Ovary (tissue), 9 donors: ENCODE measurements around the gene LAMB1. TPM values are rescaled to one million over a fixed set of nuclear protein-coding genes. Genes with fewer than 3 reads are reported as not detected.

Experiments
- DNase-seq, 5 donors: peaks; one replicate each; pipeline ENCODE4 v3.0.0-alpha.2; 2019 to 2020
- H3K27ac ChIP-seq, 2 donors: fragments of 200-600 bp; one replicate each; pipeline versions ENCODE4 v1.5.1 to v1.8.0; 2019 to 2022
- H3K27me3 ChIP-seq: fragments of 200-600 bp; one replicate; pipeline ENCODE4 v1.8.0; 2022
- H3K36me3 ChIP-seq: fragments of 200-600 bp; sonication (generic); one replicate; pipeline ENCODE4 v1.5.1; 2019
- H3K4me1 ChIP-seq: one replicate; pipeline ENCODE4 v1.8.1; 2013; ENCODE audit warnings: mild to moderate bottlenecking, moderate library complexity; ENCODE audit not compliant: insufficient read depth
- H3K4me3 ChIP-seq: fragments of 200-600 bp; sonication (generic); one replicate; pipeline ENCODE4 v1.5.1; 2017
- H3K9me3 ChIP-seq, 2 donors: fragments of 200-600 bp in 1 of 2; sonication (generic) in 1 of 2; one replicate each; pipeline versions ENCODE4 v1.5.1 to v1.8.1; 2013 to 2019; ENCODE audit warnings: mild to moderate bottlenecking in 1 of 2, moderate library complexity in 1 of 2
- EP300 ChIP-seq: sonication (generic); formaldehyde crosslinking; IDR thresholded peaks from one replicate; pipeline ENCODE4 v1.6.1; 2017; ENCODE audit warnings: antibody characterized with exemption
- POLR2A ChIP-seq: fragments of 450-650 bp; IDR thresholded peaks from one replicate; pipeline ENCODE4 v1.6.1; 2017; ENCODE audit warnings: antibody characterized with exemption, mild to moderate bottlenecking, moderate library complexity
- WGBS, 3 donors: extraction: QIAGEN DNeasy Blood & Tissue Kit in 1 of 3; methylation state at CpG; one replicate each; pipeline versions ENCODE4 v1.1.5 to v1.1.7; 2013 to 2017; 5-methylcytosine and 5-hydroxymethylcytosine counted together
- intact Hi-C, 4 donors: fragments of 100-400 bp; cut with DNase I; formaldehyde crosslinking; loops; one replicate each; pipeline versions ENCODE4 v1.11.0 to v1.15.1; 2022 to 2023
- polyA plus RNA-seq, 2 donors: library from polyadenylated mRNA; stranded (reverse); fragments of 200-250 nt in 1 of 2; fragments of 350-450 nt in 1 of 2; fragmentation: Illumina TruSeq in 1 of 2; extraction: RNeasy Lipid Tissue Mini Kit (QIAGEN cat#74804) in 1 of 2; gene quantifications; one replicate each; pipeline ENCODE4 v1.2.3, GENCODE V29; 2013 to 2014
- total RNA-seq, 7 donors: library from RNA; depleted of rRNA in 2 of 7; stranded (reverse); fragments of >200 nt in 2 of 7; fragmentation: NEBNext Ultra II Directional in 3 of 7; extraction: Animal tissue kit (Norgen Biotek cat#: 25700) in 3 of 7; gene quantifications; one replicate each; pipeline versions ENCODE4 v1.1.0 to v1.2.4, GENCODE V29; 2016 to 2023
- TF ChIP-seq, protein P1 (sequence below), 3 donors: fragments of 450-650 bp in 2 of 3; fragments of 200-600 bp in 1 of 3; IDR thresholded peaks; one replicate each; pipeline versions ENCODE4 v1.5.1 to v1.8.0; 2016 to 2022; ENCODE audit warnings: antibody characterized with exemption in 3 of 3, mild to moderate bottlenecking in 1 of 3
- donor health status: DM: no; HTN: no; CAD: no; lungs with moderate emphysema.
- donor health status: DM: no; HTN: no; CAD: no.
- donor health status: Bipolar disorder and iron deficiency.
- donor health status: DM: yes; HTN: yes; CAD: no.
- donor health status: DM: no; HTN: no; CAD: no.
- donor health status: DM: yes; HTN: yes; CAD: no.

LAMB1 gene
- total and polyA plus RNA-seq, 9 donors: 10.2 to 151 (median 65.0) TPM

DNA sequence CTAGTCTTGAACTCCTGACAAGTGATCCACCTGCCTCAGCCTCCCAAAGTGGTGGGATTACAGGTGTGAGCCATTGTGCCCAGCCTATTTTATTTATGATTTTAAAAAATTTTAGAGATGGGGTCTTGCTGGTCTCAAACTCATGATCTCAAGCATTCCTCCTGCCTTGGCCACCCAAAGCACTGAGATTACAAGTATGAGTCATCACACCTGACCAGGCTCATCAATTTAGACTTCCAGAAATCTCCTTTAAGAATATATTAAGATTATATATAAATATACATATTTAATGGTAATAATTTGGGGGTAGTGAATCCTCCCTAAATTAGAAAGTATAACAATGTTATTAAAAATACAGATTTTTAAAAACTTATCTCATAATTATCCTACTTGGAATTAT, 29.1 kb downstream of the LAMB1 start:
- no peak for DNase-seq
- intact Hi-C loops: no loop called here
- no peak overlapping the region for H3K4me3 ChIP-seq
- TF ChIP-seq, protein P1, sequence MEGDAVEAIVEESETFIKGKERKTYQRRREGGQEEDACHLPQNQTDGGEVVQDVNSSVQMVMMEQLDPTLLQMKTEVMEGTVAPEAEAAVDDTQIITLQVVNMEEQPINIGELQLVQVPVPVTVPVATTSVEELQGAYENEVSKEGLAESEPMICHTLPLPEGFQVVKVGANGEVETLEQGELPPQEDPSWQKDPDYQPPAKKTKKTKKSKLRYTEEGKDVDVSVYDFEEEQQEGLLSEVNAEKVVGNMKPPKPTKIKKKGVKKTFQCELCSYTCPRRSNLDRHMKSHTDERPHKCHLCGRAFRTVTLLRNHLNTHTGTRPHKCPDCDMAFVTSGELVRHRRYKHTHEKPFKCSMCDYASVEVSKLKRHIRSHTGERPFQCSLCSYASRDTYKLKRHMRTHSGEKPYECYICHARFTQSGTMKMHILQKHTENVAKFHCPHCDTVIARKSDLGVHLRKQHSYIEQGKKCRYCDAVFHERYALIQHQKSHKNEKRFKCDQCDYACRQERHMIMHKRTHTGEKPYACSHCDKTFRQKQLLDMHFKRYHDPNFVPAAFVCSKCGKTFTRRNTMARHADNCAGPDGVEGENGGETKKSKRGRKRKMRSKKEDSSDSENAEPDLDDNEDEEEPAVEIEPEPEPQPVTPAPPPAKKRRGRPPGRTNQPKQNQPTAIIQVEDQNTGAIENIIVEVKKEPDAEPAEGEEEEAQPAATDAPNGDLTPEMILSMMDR (IDR thresholded peaks at IDR 0.05): no peak
- TF ChIP-seq POLR2A (no peak), EP300 (no peak)
- no peak overlapping the region for H3K27ac ChIP-seq
- no peaks in the 10 kb centered on the region for H3K27me3 ChIP-seq
- peaks cover 13% of the 10 kb centered on the region for H3K4me1 ChIP-seq
- H3K36me3 ChIP-seq: no peaks in the 10 kb centered on the region
- no peaks in the 10 kb centered on the region for H3K9me3 ChIP-seq

DNA sequence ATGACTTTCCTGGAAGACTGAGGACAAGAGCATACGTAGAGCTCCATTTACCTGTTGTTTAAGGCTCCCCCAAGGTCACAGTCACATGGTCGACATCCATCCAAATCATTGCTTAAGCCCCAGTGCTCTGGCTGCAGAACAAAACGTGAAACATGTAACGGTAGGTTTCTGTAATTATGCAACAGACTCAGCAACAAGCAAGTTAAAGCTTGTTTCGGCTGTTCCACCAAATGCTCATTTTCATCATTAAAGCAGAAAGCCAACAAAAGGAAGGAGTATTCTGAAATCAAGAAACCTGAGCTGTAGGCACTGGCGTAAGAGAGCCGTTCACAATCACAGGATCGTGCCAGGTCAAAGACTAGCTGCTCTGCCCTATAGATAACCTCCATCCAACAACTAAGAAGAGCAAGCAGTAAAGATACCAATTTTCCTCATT, 30.0 kb downstream of the LAMB1 start:
- Histone ChIP-seq H3K9me3 (no peaks in the 10 kb centered on the region), H3K27me3 (no peaks in the 10 kb centered on the region), H3K4me1 (peaks cover 12% of the 10 kb centered on the region), H3K27ac (no peak overlapping the region), H3K4me3 (no peak overlapping the region), H3K36me3 (no peaks in the 10 kb centered on the region)
- 40 to 46% (median 41%) methylated on average over 8 of the region's 8 CpGs for WGBS, 3 donors
- peak in 1 of 5 donors; percentile 70 for DNase-seq
- no peak for TF ChIP-seq POLR2A
- intact Hi-C loops: no loop called here

DNA sequence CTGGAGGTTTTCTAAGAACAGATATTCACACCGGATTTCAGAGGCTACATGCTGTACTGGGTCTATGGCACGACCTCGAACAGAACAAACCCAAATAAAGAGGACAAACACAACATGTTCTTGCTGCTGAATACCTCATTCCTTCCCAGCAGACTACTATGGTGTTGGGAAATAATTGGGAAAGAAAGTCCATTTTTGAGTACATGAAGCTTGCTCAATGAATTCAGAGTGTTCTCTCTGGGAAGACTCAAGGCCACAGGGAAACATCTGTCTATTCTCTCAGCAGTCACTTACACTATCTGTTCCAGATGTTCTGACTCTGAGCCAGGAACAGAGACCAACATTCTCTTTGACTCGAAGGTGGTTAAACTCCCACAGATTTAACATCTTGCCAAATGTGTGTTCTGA, 30.9 kb downstream of the LAMB1 start:
- Histone ChIP-seq H3K27ac (peak overlapping the region in 1 of 2 donors; percentile 20), H3K4me1 (peaks cover 8% of the 10 kb centered on the region), H3K36me3 (no peaks in the 10 kb centered on the region), H3K9me3 (no peaks in the 10 kb centered on the region), H3K4me3 (no peak overlapping the region), H3K27me3 (no peaks in the 10 kb centered on the region)
- WGBS, 3 donors: 2 to 7% (median 3%) methylated on average over 4 of the region's 4 CpGs
- intact Hi-C loops: no loop called here
- peak in 2 of 5 donors; percentile 63 to 72 for DNase-seq
- peak; percentile 100 for TF ChIP-seq EP300
- peak; percentile 11 for TF ChIP-seq POLR2A
- TF ChIP-seq, protein P1 (IDR thresholded peaks at IDR 0.05): no peak

DNA sequence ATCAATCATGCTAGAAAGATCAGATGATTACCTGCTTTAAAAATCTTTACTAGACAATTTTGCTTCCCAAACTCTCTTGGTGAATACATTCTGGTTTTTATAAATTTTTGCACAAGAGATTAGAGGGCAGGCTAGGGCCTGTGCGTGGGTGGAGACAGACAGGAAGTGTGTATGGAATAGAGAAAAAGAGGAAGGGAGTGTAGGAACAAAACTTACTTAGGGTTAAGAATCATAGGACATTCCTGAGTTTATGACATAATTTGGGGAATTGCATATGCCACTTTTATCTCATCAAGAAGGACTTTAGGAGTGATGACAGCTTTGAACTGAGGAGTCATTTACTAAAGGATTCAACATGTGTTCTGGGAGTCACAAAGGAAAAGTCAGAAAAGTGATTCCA, 31.3 kb downstream of the LAMB1 start:
- no peaks in the 10 kb centered on the region for H3K9me3 ChIP-seq
- peak overlapping the region in 1 of 2 donors; percentile 20 for H3K27ac ChIP-seq
- H3K36me3 ChIP-seq: no peaks in the 10 kb centered on the region
- peak in 1 of 5 donors; percentile 57 for DNase-seq
- H3K27me3 ChIP-seq: no peaks in the 10 kb centered on the region
- 9 to 25% (median 18%) methylated on average over 1 of the region's 1 CpG for WGBS, 3 donors
- no peak overlapping the region for H3K4me3 ChIP-seq
- peaks cover 7% of the 10 kb centered on the region for H3K4me1 ChIP-seq
- intact Hi-C loops: no loop called here
- TF ChIP-seq EP300: no peak
- no peak for TF ChIP-seq POLR2A
- TF ChIP-seq, protein P1 (IDR thresholded peaks at IDR 0.05): no peak

DNA sequence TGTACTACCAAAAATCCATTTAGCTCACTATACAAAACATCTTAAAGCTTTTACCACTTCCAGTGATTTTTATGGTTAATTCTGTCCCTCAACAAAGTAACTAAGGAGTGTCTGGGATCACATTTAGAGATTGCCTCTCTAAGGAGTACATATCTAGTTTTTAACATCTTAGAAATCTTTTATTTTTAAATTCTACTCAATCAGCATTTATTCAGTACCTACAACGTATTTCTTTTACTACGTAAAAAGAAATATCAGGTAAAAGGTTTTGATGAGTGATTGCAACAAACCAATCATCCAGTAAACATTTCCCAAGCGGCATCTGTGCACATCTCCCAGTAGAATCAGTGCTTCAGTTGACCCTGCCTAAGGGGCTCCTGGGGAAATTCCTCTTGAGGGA, 31.9 kb downstream of the LAMB1 start:
- no peak for DNase-seq
- Histone ChIP-seq H3K4me3 (no peak overlapping the region), H3K36me3 (no peaks in the 10 kb centered on the region), H3K4me1 (peaks cover 7% of the 10 kb centered on the region), H3K9me3 (no peaks in the 10 kb centered on the region), H3K27ac (no peak overlapping the region), H3K27me3 (no peaks in the 10 kb centered on the region)
- TF ChIP-seq, protein P1 (IDR thresholded peaks at IDR 0.05): no peak
- no peak for TF ChIP-seq POLR2A
- no peak for TF ChIP-seq EP300
- WGBS, 3 donors: 90 to 92% (median 90%) methylated on average over 3 of the region's 3 CpGs
- intact Hi-C loops: no loop called here
